ENCODE measurements around the gene PPP1R37. TPM values are rescaled to one million over a fixed set of nuclear protein-coding genes. Genes with fewer than 3 reads are reported as not detected.

The PPP1R37 gene
- polyA plus RNA-seq, 1 experiment, result 16.1 TPM

GRCh38 chr19:45164577-45165335, 71.8 kb downstream of the PPP1R37 start:
- Histone ChIP-seq H3K4me3 (ENCODE audit: low read depth, low read length) (no peak overlapping the region), H3K27me3 (ENCODE audit: control insufficient read depth, insufficient read depth, low read length) (0 out of 2 replicates have a peak, but pooled peaks cover 6% of the 10 kb centered on the region), H3K36me3 (ENCODE audit: control insufficient read depth, insufficient read depth, low read length) (no peaks in the 10 kb centered on the region)
- TF ChIP-seq CTCF (IDR thresholded peaks at IDR 0.05; ENCODE audit: insufficient read depth, low read depth, low read length), result peak; percentile 20; the same call in 1 of the 2 replicates
- ChIA-PET POLR2A (no interaction called here), CTCF (no interaction called here)
- no peak for DNase-seq (ENCODE audit: low read depth)

- DNase-seq (ENCODE audit: low read depth), result no peak
- no peak for TF ChIP-seq CTCF (IDR thresholded peaks at IDR 0.05; ENCODE audit: insufficient read depth, low read depth, low read length)
- H3K27me3 ChIP-seq (ENCODE audit: control insufficient read depth, insufficient read depth, low read length), result no peaks in the 10 kb centered on the region
- POLR2A ChIA-PET, result no interaction called here
- no peak overlapping the region for H3K4me3 ChIP-seq (ENCODE audit: low read depth, low read length)
- H3K36me3 ChIP-seq (ENCODE audit: control insufficient read depth, insufficient read depth, low read length), result no peaks in the 10 kb centered on the region
- CTCF ChIA-PET, result interaction anchor here (0.9 to 1.3 kb wide), 3 partner anchors 30 to 82 kb away, joined by 3 read pairs; partner anchors contain the start of gene PPP1R37
Observed at GRCh38 chr19:45166723-45167252, 73.8 kb downstream of the PPP1R37 start.

GRCh38 chr19:45168767-45169351, 75.9 kb downstream of the PPP1R37 start:
- no peak for TF ChIP-seq CTCF (IDR thresholded peaks at IDR 0.05; ENCODE audit: insufficient read depth, low read depth, low read length)
- Histone ChIP-seq H3K4me3 (ENCODE audit: low read depth, low read length) (no peak overlapping the region), H3K27me3 (ENCODE audit: control insufficient read depth, insufficient read depth, low read length) (no peaks in the 10 kb centered on the region), H3K36me3 (ENCODE audit: control insufficient read depth, insufficient read depth, low read length) (no peaks in the 10 kb centered on the region)
- ChIA-PET POLR2A (interaction anchor here (1.0 kb wide), 1 partner anchor 9 kb away, joined by 3 read pairs; the partner anchor contains the start of gene TRAPPC6A), CTCF (interaction anchor here (0.9 kb wide), 1 partner anchor 14 kb away, joined by 3 read pairs; no protein-coding TSS in a partner anchor)
- DNase-seq (ENCODE audit: low read depth), result no peak

GRCh38 chr19:45169602-45170001, 76.6 kb downstream of the PPP1R37 start:
- no peak for DNase-seq (ENCODE audit: low read depth)
- no peaks in the 10 kb centered on the region for H3K27me3 ChIP-seq (ENCODE audit: control insufficient read depth, insufficient read depth, low read length)
- no peaks in the 10 kb centered on the region for H3K36me3 ChIP-seq (ENCODE audit: control insufficient read depth, insufficient read depth, low read length)
- no peak for TF ChIP-seq CTCF (IDR thresholded peaks at IDR 0.05; ENCODE audit: insufficient read depth, low read depth, low read length)
- ChIA-PET CTCF (interaction anchor here (1.4 kb wide), 1 partner anchor 9 kb away, joined by 3 read pairs; the partner anchor contains the start of gene NKPD1), POLR2A (interaction anchor here (1.0 kb wide), 1 partner anchor 9 kb away, joined by 3 read pairs; the partner anchor contains the start of gene TRAPPC6A)
- no peak overlapping the region for H3K4me3 ChIP-seq (ENCODE audit: low read depth, low read length)

Data from BJ (cell line).